Raji (cell line): ENCODE measurements around the gene ERH.

Experiments used
- POLR2A ChIP-seq: IDR thresholded peaks from 2 replicates; pipeline ENCODE4 v1.6.1; 2011; ENCODE audit warnings: low read depth, low read length, control low read depth; ENCODE audit not compliant: insufficient read depth

Gene ERH

GRCh38 chr14:69349091-69349777 is 48.9 kb downstream of the ERH start:
- no peak for TF ChIP-seq POLR2A

GRCh38 chr14:69346710-69347109 is 51.4 kb downstream of the ERH start:
- TF ChIP-seq POLR2A, result no peak

GRCh38 chr14:69345402-69345801 is 52.7 kb downstream of the ERH start:
- no peak for TF ChIP-seq POLR2A

GRCh38 chr14:69344171-69344570 is 53.9 kb downstream of the ERH start:
- TF ChIP-seq POLR2A, result no peak

GRCh38 chr14:69342928-69343525 is 55.1 kb downstream of the ERH start:
- TF ChIP-seq POLR2A, result no peak

- no peak for TF ChIP-seq POLR2A
These were observed 58.7 kb downstream of the ERH start for GRCh38 chr14:69339426-69339825.

- no peak for TF ChIP-seq POLR2A
These were observed 60.1 kb downstream of the ERH start for GRCh38 chr14:69337984-69338383.

- no peak for TF ChIP-seq POLR2A
These were observed 62.7 kb downstream of the ERH start for GRCh38 chr14:69335371-69335771.

- TF ChIP-seq POLR2A, result no peak
These were observed 63.5 kb downstream of the ERH start for GRCh38 chr14:69334576-69334975.

- no peak for TF ChIP-seq POLR2A
These were observed 64.2 kb downstream of the ERH start for GRCh38 chr14:69333791-69334337.

GRCh38 chr14:69332782-69333395 is 65.2 kb downstream of the ERH start:
- TF ChIP-seq POLR2A, result no peak

- no peak for TF ChIP-seq POLR2A
These were observed 66.9 kb downstream of the ERH start for GRCh38 chr14:69331206-69331605.
